22Rv1 (cell line): ENCODE results near the gene ATP10A.

Experiments
- H3K27ac ChIP-seq: fragments of 450-650 bp; 2 replicates; pipeline ENCODE4 v1.5.1; 2017
- CTCF ChIP-seq: fragments of 450-650 bp; IDR thresholded peaks from 2 replicates; pipeline ENCODE4 v1.5.1; 2017; ENCODE audit warnings: mild to moderate bottlenecking
- ZFX ChIP-seq: fragments of 450-650 bp; IDR thresholded peaks from 2 replicates; pipeline ENCODE4 v1.6.1; 2017; ENCODE audit warnings: antibody characterized with exemption, borderline replicate concordance

The ATP10A gene

GRCh38 chr15:25668901-25669300, 194.2 kb downstream of the ATP10A start:
- no peak for TF ChIP-seq ZFX
- TF ChIP-seq CTCF = no peak
- no peak overlapping the region for H3K27ac ChIP-seq

- TF ChIP-seq CTCF = no peak
- TF ChIP-seq ZFX = no peak
Observed at GRCh38 chr15:25668236-25668795, 194.8 kb downstream of the ATP10A start.

GRCh38 chr15:25667829-25668228, 195.3 kb downstream of the ATP10A start:
- no peak for TF ChIP-seq ZFX
- no peak for TF ChIP-seq CTCF
- H3K27ac ChIP-seq = no peak overlapping the region

More at GRCh38 chr15:25668236-25668795, 194.8 kb downstream of the ATP10A start:
- H3K27ac ChIP-seq = no peak overlapping the region

GRCh38 chr15:25665913-25666312, 197.2 kb downstream of the ATP10A start:
- no peak for TF ChIP-seq CTCF
- TF ChIP-seq ZFX = no peak
- H3K27ac ChIP-seq = no peak overlapping the region

GRCh38 chr15:25664761-25665160, 198.4 kb downstream of the ATP10A start:
- no peak for TF ChIP-seq CTCF
- no peak for TF ChIP-seq ZFX
- H3K27ac ChIP-seq = no peak overlapping the region

- TF ChIP-seq CTCF (no peak), ZFX (no peak)
- H3K27ac ChIP-seq = no peak overlapping the region
Observed at GRCh38 chr15:25663515-25663914, 199.6 kb downstream of the ATP10A start.

- TF ChIP-seq ZFX (no peak), CTCF (no peak)
- H3K27ac ChIP-seq = no peak overlapping the region
Observed at GRCh38 chr15:25661898-25662297, 201.2 kb downstream of the ATP10A start.
